ENCODE measurements around the gene EHF. TPM values are rescaled to one million over a fixed set of nuclear protein-coding genes. Genes with fewer than 3 reads are reported as not detected.

EHF gene
- total RNA-seq, 1 experiment from 2014 or later = not detected

- DNase-seq (ENCODE audit: low read depth) = no peak
Observed at GRCh38 chr11:34601609-34602008, 19.3 kb upstream of the EHF start.

GRCh38 chr11:34602245-34602644 is 18.6 kb upstream of the EHF start:
- DNase-seq (ENCODE audit: low read depth) = no peak

GRCh38 chr11:34603129-34604001 is 17.5 kb upstream of the EHF start:
- no peak for DNase-seq (ENCODE audit: low read depth)

GRCh38 chr11:34604145-34604544 is 16.7 kb upstream of the EHF start:
- no peak for DNase-seq (ENCODE audit: low read depth)

GRCh38 chr11:34604911-34605310 is 16.0 kb upstream of the EHF start:
- no peak for DNase-seq (ENCODE audit: low read depth)

- no peak for DNase-seq (ENCODE audit: low read depth)
Observed at GRCh38 chr11:34605481-34606325, 15.2 kb upstream of the EHF start.

GRCh38 chr11:34606326-34607120 is 14.4 kb upstream of the EHF start:
- DNase-seq (ENCODE audit: low read depth) = no peak

- no peak for DNase-seq (ENCODE audit: low read depth)
Observed at GRCh38 chr11:34609187-34609751, 11.6 kb upstream of the EHF start.

GRCh38 chr11:34609850-34610249 is 11.0 kb upstream of the EHF start:
- DNase-seq (ENCODE audit: low read depth) = no peak

- no peak for DNase-seq (ENCODE audit: low read depth)
Observed at GRCh38 chr11:34610324-34611041, 10.4 kb upstream of the EHF start.

GRCh38 chr11:34613015-34613414 is 7.9 kb upstream of the EHF start:
- no peak for DNase-seq (ENCODE audit: low read depth)

GRCh38 chr11:34613552-34614056 is 7.3 kb upstream of the EHF start:
- DNase-seq (ENCODE audit: low read depth) = no peak

- peak; percentile 76 for DNase-seq (ENCODE audit: low read depth)
Observed at GRCh38 chr11:34614344-34615104, 6.4 kb upstream of the EHF start.

GRCh38 chr11:34616086-34616485 is 4.8 kb upstream of the EHF start:
- no peak for DNase-seq (ENCODE audit: low read depth)

GRCh38 chr11:34616830-34617504 is 3.9 kb upstream of the EHF start:
- DNase-seq (ENCODE audit: low read depth) = no peak

GRCh38 chr11:34618406-34618805 is 2.5 kb upstream of the EHF start:
- DNase-seq (ENCODE audit: low read depth) = no peak

- DNase-seq (ENCODE audit: low read depth) = no peak
Observed at GRCh38 chr11:34619062-34619516, 1.8 kb upstream of the EHF start.

- DNase-seq (ENCODE audit: low read depth) = no peak
Observed at GRCh38 chr11:34620202-34620601, 691 bp upstream of the EHF start.

GRCh38 chr11:34621876-34622275 is 983 bp downstream of the EHF start:
- DNase-seq (ENCODE audit: low read depth) = peak; percentile 23
